ENCODE measurements around the gene RPL10.

GRCh38 chrX:154436374-154436982, 38.3 kb downstream of the RPL10 start:
- TF ChIP-seq, protein P1, sequence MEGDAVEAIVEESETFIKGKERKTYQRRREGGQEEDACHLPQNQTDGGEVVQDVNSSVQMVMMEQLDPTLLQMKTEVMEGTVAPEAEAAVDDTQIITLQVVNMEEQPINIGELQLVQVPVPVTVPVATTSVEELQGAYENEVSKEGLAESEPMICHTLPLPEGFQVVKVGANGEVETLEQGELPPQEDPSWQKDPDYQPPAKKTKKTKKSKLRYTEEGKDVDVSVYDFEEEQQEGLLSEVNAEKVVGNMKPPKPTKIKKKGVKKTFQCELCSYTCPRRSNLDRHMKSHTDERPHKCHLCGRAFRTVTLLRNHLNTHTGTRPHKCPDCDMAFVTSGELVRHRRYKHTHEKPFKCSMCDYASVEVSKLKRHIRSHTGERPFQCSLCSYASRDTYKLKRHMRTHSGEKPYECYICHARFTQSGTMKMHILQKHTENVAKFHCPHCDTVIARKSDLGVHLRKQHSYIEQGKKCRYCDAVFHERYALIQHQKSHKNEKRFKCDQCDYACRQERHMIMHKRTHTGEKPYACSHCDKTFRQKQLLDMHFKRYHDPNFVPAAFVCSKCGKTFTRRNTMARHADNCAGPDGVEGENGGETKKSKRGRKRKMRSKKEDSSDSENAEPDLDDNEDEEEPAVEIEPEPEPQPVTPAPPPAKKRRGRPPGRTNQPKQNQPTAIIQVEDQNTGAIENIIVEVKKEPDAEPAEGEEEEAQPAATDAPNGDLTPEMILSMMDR (conservative IDR thresholded peaks at IDR 0.05): no peak
- no peak for TF ChIP-seq EZH2 (IDR thresholded peaks at IDR 0.05; ENCODE audit: low read depth)
